Thoracic aorta (tissue), 2 donors: ENCODE measurements around the gene GPD2. TPM values are rescaled to one million over a fixed set of nuclear protein-coding genes. Genes with fewer than 3 reads are reported as not detected.

ENCODE experiments used
- ATAC-seq: fragments of 150-250 bp; one replicate; pipeline ENCODE4 v1.8.0; 2017; ENCODE audit warnings: low read depth; ENCODE audit not compliant: insufficient number of reproducible peaks, low FRiP score
- DNase-seq: peaks from one replicate; pipeline ENCODE4 v3.0.0-alpha.2; 2020; ENCODE audit warnings: low spot score
- H3K27ac ChIP-seq, 2 donors: fragments of 200-600 bp; sonication (generic); 1 replicate in 1 of 2; 2 replicates in 1 of 2; pipeline ENCODE4 v1.5.1; 2016; ENCODE audit warnings: mild to moderate bottlenecking in 2 of 2, moderate library complexity in 2 of 2
- H3K27me3 ChIP-seq: fragments of 200-600 bp; sonication (generic); replicated peaks from 2 replicates; pipeline ENCODE4 v1.6.0; 2016; ENCODE audit warnings: mild to moderate bottlenecking; ENCODE audit not compliant: insufficient read depth
- H3K36me3 ChIP-seq: fragments of 200-600 bp; sonication (generic); one replicate; pipeline ENCODE4 v1.5.1; 2016
- H3K4me1 ChIP-seq, 2 donors: fragments of 200-600 bp; sonication (generic); 1 replicate in 1 of 2; 2 replicates in 1 of 2; pipeline versions ENCODE4 v1.5.1 to v1.6.0; 2016; ENCODE audit warnings: low read depth in 2 of 2, mild to moderate bottlenecking in 1 of 2; ENCODE audit not compliant: control insufficient read depth in 1 of 2
- H3K4me3 ChIP-seq: fragments of 200-600 bp; sonication (generic); 2 replicates; pipeline ENCODE4 v1.5.1; 2016; ENCODE audit warnings: mild to moderate bottlenecking
- H3K9me3 ChIP-seq: fragments of 200-600 bp; sonication (generic); 2 replicates; pipeline ENCODE4 v1.5.1; 2016
- CTCF ChIP-seq: fragments of 200-600 bp; sonication (generic); IDR thresholded peaks from one replicate; pipeline ENCODE4 v1.5.1; 2019; ENCODE audit warnings: antibody characterized with exemption
- total RNA-seq, 2 donors: library from RNA; depleted of rRNA; stranded (reverse); fragments of >200 nt; gene quantifications; one replicate each; pipeline versions ENCODE4 v1.1.0 to v1.2.3, GENCODE V29; 2016

GPD2 gene
- total RNA-seq, 2 donors from 2014 or later: 13.7 to 31.7 TPM

- Histone ChIP-seq H3K4me1 (peaks cover 3 to 6% of the 10 kb centered on the region in 2 donors), H3K27ac (peak overlapping the region; percentile 15 to 22), H3K27me3 (no peaks in the 10 kb centered on the region), H3K36me3 (no peaks in the 10 kb centered on the region), H3K9me3 (no peaks in the 10 kb centered on the region), H3K4me3 (no peak overlapping the region)
- ATAC-seq (no peak), DNase-seq (no peak)
- TF ChIP-seq CTCF: no peak
These were observed 40.1 kb downstream of the GPD2 start for GRCh38 chr2:156476021-156476849.

GRCh38 chr2:156476850-156477206 lies 40.6 kb downstream of the GPD2 start:
- H3K4me3 ChIP-seq: no peak overlapping the region
- ATAC-seq: no peak
- peak overlapping the region; percentile 15 to 22 for H3K27ac ChIP-seq

GRCh38 chr2:156480376-156480775 lies 44.2 kb downstream of the GPD2 start:
- Histone ChIP-seq H3K36me3 (no peaks in the 10 kb centered on the region), H3K4me1 (peaks cover 6 to 8% of the 10 kb centered on the region in 2 donors), H3K27ac (no peak overlapping the region), H3K4me3 (no peak overlapping the region), H3K9me3 (no peaks in the 10 kb centered on the region), H3K27me3 (no peaks in the 10 kb centered on the region)
- ATAC-seq (no peak), DNase-seq (no peak)
- TF ChIP-seq CTCF: no peak

More at GRCh38 chr2:156476850-156477206, 40.6 kb downstream of the GPD2 start:
- Histone ChIP-seq H3K36me3 (no peaks in the 10 kb centered on the region), H3K4me1 (peaks cover 3 to 6% of the 10 kb centered on the region in 2 donors), H3K9me3 (no peaks in the 10 kb centered on the region), H3K27me3 (no peaks in the 10 kb centered on the region)
- no peak for TF ChIP-seq CTCF
- no peak for DNase-seq

GRCh38 chr2:156481312-156481711 lies 45.1 kb downstream of the GPD2 start:
- Histone ChIP-seq H3K4me1 (peaks cover under 1 to 8% of the 10 kb centered on the region in 2 donors), H3K9me3 (no peaks in the 10 kb centered on the region), H3K4me3 (no peak overlapping the region), H3K36me3 (no peaks in the 10 kb centered on the region), H3K27me3 (no peaks in the 10 kb centered on the region), H3K27ac (no peak overlapping the region)
- DNase-seq: no peak
- no peak for TF ChIP-seq CTCF
- ATAC-seq: no peak

- Histone ChIP-seq H3K27me3 (no peaks in the 10 kb centered on the region), H3K27ac (no peak overlapping the region)
- no peak for ATAC-seq
These were observed 47.6 kb downstream of the GPD2 start for GRCh38 chr2:156483741-156484173.

More at GRCh38 chr2:156483741-156484173, 47.6 kb downstream of the GPD2 start:
- no peak for DNase-seq
- no peaks in the 10 kb centered on the region for H3K36me3 ChIP-seq
- H3K9me3 ChIP-seq: no peaks in the 10 kb centered on the region
- H3K4me1 ChIP-seq: peaks cover 0 to 4% of the 10 kb centered on the region in 2 donors
- TF ChIP-seq CTCF: no peak
- H3K4me3 ChIP-seq: no peak overlapping the region
